Effector memory CD4-positive, alpha-beta T cell (primary cell): ENCODE data around the gene RAPGEF1.

Experiments used
- DNase-seq, 3 donors: peaks; one replicate each; pipeline ENCODE4 v3.0.0-alpha.2; 2020
- H3K27ac ChIP-seq: 2 replicates; pipeline ENCODE4 v1.7.0; 2013; ENCODE audit warnings: mild to moderate bottlenecking, low read length, moderate library complexity; ENCODE audit not compliant: insufficient read depth, poor library complexity, severe bottlenecking
- H3K27me3 ChIP-seq: replicated peaks from 2 replicates; pipeline ENCODE4 v1.7.0; 2013; ENCODE audit warnings: mild to moderate bottlenecking, low read length; ENCODE audit not compliant: insufficient read depth, control insufficient read depth, poor library complexity, severe bottlenecking
- H3K36me3 ChIP-seq: 2 replicates; pipeline ENCODE4 v1.7.0; 2013; ENCODE audit warnings: mild to moderate bottlenecking, low read length, moderate library complexity; ENCODE audit not compliant: control insufficient read depth, insufficient read depth
- H3K4me1 ChIP-seq: 2 replicates; pipeline ENCODE4 v1.7.0; 2013; ENCODE audit warnings: low read length, mild to moderate bottlenecking; ENCODE audit not compliant: control insufficient read depth, insufficient read depth, poor library complexity, severe bottlenecking
- H3K4me3 ChIP-seq: 2 replicates; pipeline ENCODE4 v1.7.0; 2013; ENCODE audit warnings: low read length, low read depth, mild to moderate bottlenecking; ENCODE audit not compliant: insufficient read depth, poor library complexity, severe bottlenecking
- H3K9me3 ChIP-seq: 2 replicates; pipeline ENCODE4 v1.7.0; 2013; ENCODE audit warnings: mild to moderate bottlenecking, low read length, moderate library complexity; ENCODE audit not compliant: control insufficient read depth

The RAPGEF1 gene

GRCh38 chr9:131720330-131720729, 19.5 kb downstream of the RAPGEF1 start:
- Histone ChIP-seq H3K36me3 (peaks cover 13% of the 10 kb centered on the region), H3K4me3 (no peak overlapping the region), H3K9me3 (no peaks in the 10 kb centered on the region), H3K27me3 (no peaks in the 10 kb centered on the region), H3K4me1 (peaks cover 24% of the 10 kb centered on the region), H3K27ac (no peak overlapping the region)
- DNase-seq = no peak

GRCh38 chr9:131719262-131719908, 20.5 kb downstream of the RAPGEF1 start:
- DNase-seq = no peak
- Histone ChIP-seq H3K27me3 (no peaks in the 10 kb centered on the region), H3K4me1 (peaks cover 15% of the 10 kb centered on the region), H3K36me3 (peaks cover 13% of the 10 kb centered on the region), H3K27ac (peak overlapping the region; percentile 5), H3K9me3 (no peaks in the 10 kb centered on the region), H3K4me3 (no peak overlapping the region)

GRCh38 chr9:131717719-131718460, 22.0 kb downstream of the RAPGEF1 start:
- H3K4me3 ChIP-seq = no peak overlapping the region
- peaks cover 13% of the 10 kb centered on the region for H3K36me3 ChIP-seq
- H3K27ac ChIP-seq = no peak overlapping the region
- H3K27me3 ChIP-seq = no peaks in the 10 kb centered on the region
- H3K9me3 ChIP-seq = no peaks in the 10 kb centered on the region
- DNase-seq = no peak
- H3K4me1 ChIP-seq = peaks cover 11% of the 10 kb centered on the region

GRCh38 chr9:131715906-131716305, 24.0 kb downstream of the RAPGEF1 start:
- Histone ChIP-seq H3K4me3 (no peak overlapping the region), H3K27me3 (no peaks in the 10 kb centered on the region), H3K27ac (no peak overlapping the region), H3K4me1 (peaks cover 14% of the 10 kb centered on the region), H3K36me3 (peaks cover 5% of the 10 kb centered on the region), H3K9me3 (no peaks in the 10 kb centered on the region)
- no peak for DNase-seq

GRCh38 chr9:131714821-131715220, 25.1 kb downstream of the RAPGEF1 start:
- peaks cover 16% of the 10 kb centered on the region for H3K4me1 ChIP-seq
- no peak overlapping the region for H3K27ac ChIP-seq
- no peak for DNase-seq
- H3K9me3 ChIP-seq = no peaks in the 10 kb centered on the region
- peaks cover 5% of the 10 kb centered on the region for H3K36me3 ChIP-seq
- H3K27me3 ChIP-seq = no peaks in the 10 kb centered on the region
- H3K4me3 ChIP-seq = no peak overlapping the region

- no peak for DNase-seq
- Histone ChIP-seq H3K36me3 (peaks cover 5% of the 10 kb centered on the region), H3K9me3 (no peaks in the 10 kb centered on the region), H3K4me3 (no peak overlapping the region), H3K27me3 (no peaks in the 10 kb centered on the region), H3K4me1 (peaks cover 22% of the 10 kb centered on the region), H3K27ac (peak overlapping the region; percentile 16)
These were observed 25.7 kb downstream of the RAPGEF1 start for GRCh38 chr9:131714161-131714646.

GRCh38 chr9:131713016-131713415, 26.9 kb downstream of the RAPGEF1 start:
- Histone ChIP-seq H3K4me3 (no peak overlapping the region), H3K9me3 (no peaks in the 10 kb centered on the region), H3K4me1 (peaks cover 27% of the 10 kb centered on the region), H3K27ac (no peak overlapping the region), H3K27me3 (no peaks in the 10 kb centered on the region), H3K36me3 (peaks cover 3% of the 10 kb centered on the region)
- no peak for DNase-seq

- no peak for DNase-seq
- H3K27me3 ChIP-seq = no peaks in the 10 kb centered on the region
- peaks cover 30% of the 10 kb centered on the region for H3K4me1 ChIP-seq
- H3K9me3 ChIP-seq = no peaks in the 10 kb centered on the region
- H3K36me3 ChIP-seq = no peaks in the 10 kb centered on the region
- no peak overlapping the region for H3K27ac ChIP-seq
- no peak overlapping the region for H3K4me3 ChIP-seq
These were observed 27.6 kb downstream of the RAPGEF1 start for GRCh38 chr9:131712151-131712716.

- Histone ChIP-seq H3K4me1 (peaks cover 35% of the 10 kb centered on the region), H3K27me3 (no peaks in the 10 kb centered on the region), H3K4me3 (no peak overlapping the region), H3K36me3 (no peaks in the 10 kb centered on the region), H3K27ac (peak overlapping the region; percentile 87), H3K9me3 (no peaks in the 10 kb centered on the region)
- DNase-seq = peak; percentile 24 to 57 (median 44)
These were observed 30.0 kb downstream of the RAPGEF1 start for GRCh38 chr9:131709771-131710431.
